GM12891 (cell line): ENCODE measurements around the gene KRTAP19-5.

Experiments used
- PAX5 ChIP-seq: IDR thresholded peaks from 2 replicates; pipeline ENCODE4 v1.6.1; 2011; ENCODE audit warnings: low read length, moderate library complexity, mild to moderate bottlenecking; ENCODE audit not compliant: insufficient read depth, severe bottlenecking
- POLR2A ChIP-seq: IDR thresholded peaks from 2 replicates; pipeline ENCODE4 v1.6.1; 2011; ENCODE audit warnings: low read depth, low read length, control low read depth
- POLR2AphosphoS5 ChIP-seq: IDR thresholded peaks from 2 replicates; pipeline ENCODE4 v1.6.1; 2011; ENCODE audit warnings: low read depth, low read length, control low read depth
- SPI1 ChIP-seq: IDR thresholded peaks from 2 replicates; pipeline ENCODE4 v1.6.1; 2011; ENCODE audit warnings: low read depth, low read length, control low read depth
- TAF1 ChIP-seq: IDR thresholded peaks from 2 replicates; pipeline ENCODE4 v1.6.1; 2011; ENCODE audit warnings: low read depth, low read length, control low read depth

DNA sequence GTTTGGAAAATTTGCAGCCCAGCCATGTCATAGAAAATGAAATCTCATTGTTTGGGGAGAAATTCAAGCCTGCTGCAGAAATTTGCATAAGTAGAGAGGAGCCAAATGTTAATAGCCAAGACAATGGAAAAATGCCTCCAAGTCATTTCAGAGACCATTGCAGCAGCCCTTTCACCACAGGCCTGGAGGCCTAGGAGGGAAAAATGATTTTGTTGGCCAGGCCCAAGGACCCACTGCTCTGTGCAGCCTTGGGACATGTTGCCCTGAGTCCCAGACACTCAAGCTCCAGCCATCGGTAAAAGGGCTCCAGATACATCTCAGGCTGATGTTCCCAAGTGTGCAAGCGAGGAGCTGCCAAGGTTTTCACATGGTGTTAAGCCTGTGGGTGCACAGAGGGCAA is 15.8 kb downstream of the KRTAP19-5 start:
- TF ChIP-seq POLR2AphosphoS5 (no peak), POLR2A (no peak), TAF1 (no peak), SPI1 (no peak), PAX5 (no peak)
